ENCODE data around the gene ATP8B3.

The ATP8B3 gene

DNA sequence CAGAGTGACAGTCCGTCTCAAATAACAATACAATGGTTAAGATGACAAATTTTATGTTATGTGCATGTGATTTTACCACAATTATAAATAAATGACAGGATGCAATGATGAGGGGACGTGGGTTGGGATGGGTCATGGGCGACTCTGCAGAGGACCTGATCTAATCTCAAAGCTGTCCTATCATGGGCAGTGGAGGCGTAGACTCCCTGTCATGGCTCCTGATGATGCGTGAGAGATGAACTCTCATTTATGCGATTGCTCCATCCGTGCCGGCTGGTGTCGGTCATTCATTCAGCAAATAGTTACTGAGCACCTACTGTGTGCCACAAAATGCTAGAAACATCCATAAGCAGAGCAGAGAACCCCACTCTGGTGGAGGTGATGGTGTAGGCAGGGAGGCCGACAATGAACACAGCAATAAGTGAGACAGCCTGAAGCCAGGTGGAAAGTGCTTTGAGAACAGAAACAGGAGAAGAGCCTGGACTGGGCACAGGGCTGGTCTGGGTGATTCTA, 37.9 kb upstream of the ATP8B3 start:
- TF ChIP-seq, protein P1, sequence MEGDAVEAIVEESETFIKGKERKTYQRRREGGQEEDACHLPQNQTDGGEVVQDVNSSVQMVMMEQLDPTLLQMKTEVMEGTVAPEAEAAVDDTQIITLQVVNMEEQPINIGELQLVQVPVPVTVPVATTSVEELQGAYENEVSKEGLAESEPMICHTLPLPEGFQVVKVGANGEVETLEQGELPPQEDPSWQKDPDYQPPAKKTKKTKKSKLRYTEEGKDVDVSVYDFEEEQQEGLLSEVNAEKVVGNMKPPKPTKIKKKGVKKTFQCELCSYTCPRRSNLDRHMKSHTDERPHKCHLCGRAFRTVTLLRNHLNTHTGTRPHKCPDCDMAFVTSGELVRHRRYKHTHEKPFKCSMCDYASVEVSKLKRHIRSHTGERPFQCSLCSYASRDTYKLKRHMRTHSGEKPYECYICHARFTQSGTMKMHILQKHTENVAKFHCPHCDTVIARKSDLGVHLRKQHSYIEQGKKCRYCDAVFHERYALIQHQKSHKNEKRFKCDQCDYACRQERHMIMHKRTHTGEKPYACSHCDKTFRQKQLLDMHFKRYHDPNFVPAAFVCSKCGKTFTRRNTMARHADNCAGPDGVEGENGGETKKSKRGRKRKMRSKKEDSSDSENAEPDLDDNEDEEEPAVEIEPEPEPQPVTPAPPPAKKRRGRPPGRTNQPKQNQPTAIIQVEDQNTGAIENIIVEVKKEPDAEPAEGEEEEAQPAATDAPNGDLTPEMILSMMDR (IDR thresholded peaks at IDR 0.05; ENCODE audit: extremely low read depth, missing control alignments): no peak

DNA sequence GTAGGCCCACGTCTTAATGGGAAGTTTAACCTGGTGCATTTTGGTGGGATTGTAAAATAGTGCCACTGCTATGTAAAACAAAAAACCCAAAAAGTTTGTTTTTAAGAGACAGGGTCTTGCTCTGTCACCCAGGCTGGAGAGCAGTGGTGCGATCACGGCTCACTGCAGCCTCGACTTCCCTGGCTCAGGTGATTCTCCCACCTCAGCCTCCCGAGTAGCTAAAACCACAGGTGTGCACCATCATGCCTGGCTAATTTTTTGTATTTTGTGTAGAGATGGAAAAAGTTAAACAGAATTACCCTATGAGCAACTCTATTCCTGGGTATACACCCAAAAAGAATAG, 37.0 kb upstream of the ATP8B3 start:
- DNase-seq (ENCODE audit: low spot score): no peak
- TF ChIP-seq, protein P1 (IDR thresholded peaks at IDR 0.05; ENCODE audit: extremely low read depth, missing control alignments): no peak

More for the DNA sequence above, 37.9 kb upstream of the ATP8B3 start:
- DNase-seq (ENCODE audit: low spot score): no peak

GRCh38 chr19:1848399-1849131, 36.5 kb upstream of the ATP8B3 start, which contains the start of gene REXO1:
Gene REXO1 (minus strand): TSS chr19:1848483. CDS start chr19:1848358, 125 bp downstream.
- peak; percentile 97 for DNase-seq (ENCODE audit: low spot score)
- TF ChIP-seq, protein P1 (IDR thresholded peaks at IDR 0.05; ENCODE audit: extremely low read depth, missing control alignments): peak; percentile 82

- DNase-seq (ENCODE audit: low spot score): no peak
- TF ChIP-seq, protein P1 (IDR thresholded peaks at IDR 0.05; ENCODE audit: extremely low read depth, missing control alignments): no peak
Measured at GRCh38 chr19:1847684-1848398, 35.8 kb upstream of the ATP8B3 start.

- TF ChIP-seq, protein P1 (IDR thresholded peaks at IDR 0.05; ENCODE audit: extremely low read depth, missing control alignments): no peak
- no peak for DNase-seq (ENCODE audit: low spot score)
Measured at GRCh38 chr19:1847348-1847683, 35.2 kb upstream of the ATP8B3 start.

- no peak for DNase-seq (ENCODE audit: low spot score)
- TF ChIP-seq, protein P1 (IDR thresholded peaks at IDR 0.05; ENCODE audit: extremely low read depth, missing control alignments): no peak
Measured at GRCh38 chr19:1846517-1847204, 34.6 kb upstream of the ATP8B3 start.

DNA sequence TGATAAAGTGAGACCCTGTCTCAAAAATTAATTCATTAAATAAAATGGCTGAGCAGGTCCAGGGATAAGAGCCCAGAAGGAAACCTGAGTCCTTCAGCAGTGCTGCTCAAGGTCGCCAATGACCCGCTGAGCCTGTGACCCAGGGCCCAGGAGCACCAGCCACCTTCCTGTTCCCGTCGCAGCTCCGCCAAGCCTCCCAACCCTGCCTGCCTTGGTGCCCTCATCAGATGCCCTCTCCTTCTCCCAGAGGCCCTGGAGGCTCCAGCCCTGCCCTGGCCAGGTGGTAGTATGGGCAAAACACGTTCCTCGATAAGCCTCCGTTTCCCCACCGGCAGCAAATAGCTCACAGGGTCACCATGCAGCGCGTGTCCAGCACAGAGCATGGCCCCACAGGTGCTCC, 33.6 kb upstream of the ATP8B3 start:
- no peak for DNase-seq (ENCODE audit: low spot score)
- TF ChIP-seq, protein P1 (IDR thresholded peaks at IDR 0.05; ENCODE audit: extremely low read depth, missing control alignments): no peak

All from GM20000 (cell line).